K562 (cell line): Measurements from ENCODE around the gene LENEP. TPM values are rescaled to one million over a fixed set of nuclear protein-coding genes. Genes with fewer than 3 reads are reported as not detected.

ENCODE experiments used
- ATAC-seq: fragments of 200-7000 bp; cut with Tn5 transposase; 3 replicates; pipeline ENCODE4 v1.9.1; 2020; ENCODE audit warnings: moderate library complexity
- BruUV-seq: library from RNA; stranded (reverse); fragments of 400-500 nt; replicated peaks from 2 replicates; lab custom pipeline; 2021; lab: Mats Ljungman, UMichigan
- CTCF ChIA-PET: fragments of 300-600 bp; formaldehyde crosslinking; extraction: SDS; loops from one replicate; lab custom pipeline; 2021; ENCODE audit warnings: low intra/inter-chr PET ratio; lab: Yijun Ruan, JAX
- POLR2A ChIA-PET: fragments of 300-600, 350-650 bp; sonication (Branson Sonifier 250); formaldehyde crosslinking; extraction: SDS; loops from one replicate; lab custom pipeline; 2021; ENCODE audit warnings: antibody characterized with exemption, inconsistent platforms; lab: Yijun Ruan, JAX
- DNase-seq, 4 experiments: peaks; one replicate each; pipeline versions ENCODE4 v3.0.0 to v3.0.0-alpha.2; 2011 to 2018; ENCODE audit warnings: low spot score in 3 of 4, mixed read lengths in 3 of 4; ENCODE audit errors: extremely low read depth in 1 of 4
- FAIRE-seq: peaks from 2 replicates; lab custom pipeline; 2011; peaks lifted over from hg19 to GRCh38; lab: Jason Lieb, UNC
- H2AFZ ChIP-seq: 2 replicates; pipeline ENCODE4 v1.6.0; 2011; ENCODE audit warnings: low read depth, low read length, control low read depth, inconsistent platforms
- H3K27ac ChIP-seq: fragments of 200-600 bp; 3 replicates; pipeline ENCODE4 v1.8.0; 2011; ENCODE audit warnings: low read depth, mild to moderate bottlenecking, control low read depth, inconsistent platforms, low read length, moderate library complexity, mixed read lengths; ENCODE audit errors: extremely low read depth
- H3K27me3 ChIP-seq, 2 experiments: fragments of 300-600 bp in 1 of 2; 2 replicates in 1 of 2; 3 replicates in 1 of 2; pipeline versions ENCODE4 v1.6.0 to v1.8.0; 2011; ENCODE audit warnings: inconsistent platforms in 2 of 2, low read length in 2 of 2, mild to moderate bottlenecking in 1 of 2, mixed read lengths in 1 of 2, moderate library complexity in 1 of 2; ENCODE audit not compliant: control insufficient read depth in 2 of 2, insufficient read depth in 2 of 2
- H3K36me3 ChIP-seq: fragments of 300-600 bp; 3 replicates; pipeline ENCODE4 v1.8.0; 2011; ENCODE audit warnings: mild to moderate bottlenecking, low read length, inconsistent platforms; ENCODE audit not compliant: control insufficient read depth, insufficient read depth
- H3K4me1 ChIP-seq, 2 experiments: fragments of 200-600 bp in 1 of 2; replicated peaks in 1 of 2; 2 replicates in 1 of 2; 3 replicates in 1 of 2; pipeline versions ENCODE4 v1.5.1 to v1.8.0; 2011; ENCODE audit warnings: inconsistent platforms in 2 of 2, low read length in 2 of 2, mild to moderate bottlenecking in 1 of 2, mixed read lengths in 1 of 2, moderate library complexity in 1 of 2; ENCODE audit not compliant: control insufficient read depth in 2 of 2, insufficient read depth in 2 of 2
- H3K4me2 ChIP-seq: 2 replicates; pipeline ENCODE4 v1.6.1; 2011; ENCODE audit warnings: low read length, control low read depth, inconsistent platforms, mixed read lengths; ENCODE audit not compliant: insufficient read depth
- H3K4me3 ChIP-seq: fragments of 200-600 bp; sonication (generic), shearing (Covaris generic); 2 replicates; pipeline ENCODE4 v1.5.1; 2016; ENCODE audit warnings: control low read depth, inconsistent platforms
- H3K79me2 ChIP-seq: fragments of 200-600 bp; 3 replicates; pipeline ENCODE4 v1.8.0; 2011; ENCODE audit warnings: low read length, inconsistent platforms; ENCODE audit not compliant: control insufficient read depth, insufficient read depth
- H3K9ac ChIP-seq, 2 experiments: 2 replicates each; pipeline versions ENCODE4 v1.6.0 to v1.6.1; 2011; ENCODE audit warnings: low read depth in 2 of 2, low read length in 2 of 2, control low read depth in 1 of 2, inconsistent platforms in 1 of 2, mild to moderate bottlenecking in 1 of 2, mixed read lengths in 1 of 2; ENCODE audit not compliant: insufficient read depth in 1 of 2
- H3K9me1 ChIP-seq: one replicate; pipeline ENCODE4 v1.6.0; 2011; ENCODE audit warnings: inconsistent platforms, mild to moderate bottlenecking, low read length, moderate library complexity; ENCODE audit not compliant: control insufficient read depth, insufficient read depth
- H3K9me3 ChIP-seq: replicated peaks from 2 replicates; pipeline ENCODE4 v1.5.1; 2011; ENCODE audit warnings: low read depth, low read length, inconsistent platforms; ENCODE audit not compliant: control insufficient read depth, insufficient read depth
- H4K20me1 ChIP-seq: replicated peaks from 2 replicates; pipeline ENCODE4 v1.6.1; 2011; ENCODE audit warnings: low read length, inconsistent platforms, mixed read lengths; ENCODE audit not compliant: control insufficient read depth, insufficient read depth
- CBFA2T2 ChIP-seq: fragments of 450-650 bp; conservative IDR thresholded peaks from 2 replicates; pipeline ENCODE4 v1.6.1; 2017; ENCODE audit warnings: mild to moderate bottlenecking
- DPF2 ChIP-seq: fragments of 450-650 bp; IDR thresholded peaks from 2 replicates; pipeline ENCODE4 v1.6.1; 2016
- FOSL1 ChIP-seq: fragments of 200-800 bp; sonication (Bioruptor generic); conservative IDR thresholded peaks from 2 replicates; pipeline ENCODE4 v1.6.1; 2016; ENCODE audit warnings: missing genetic modification characterization, missing compliant biosample characterization
- HLTF ChIP-seq: fragments of 450-650 bp; IDR thresholded peaks from 2 replicates; pipeline ENCODE4 v1.6.1; 2016
- ZFX ChIP-seq: sonication (generic); formaldehyde crosslinking; IDR thresholded peaks from 2 replicates; pipeline ENCODE4 v1.8.0; 2022; ENCODE audit warnings: mild to moderate bottlenecking, missing genetic modification reagents, moderate library complexity
- WGBS: fragments of 100-300 bp; shearing (Covaris generic); methylation state at CpG from one replicate; pipeline ENCODE4 v1.1.6; 2016; ENCODE audit warnings: low coverage, mixed read lengths; ENCODE audit not compliant: insufficient coverage; ENCODE audit errors: missing lambda C conversion rate; 5-methylcytosine and 5-hydroxymethylcytosine counted together
- in situ Hi-C: fragments of 300-500 bp; cut with MboI; formaldehyde crosslinking; loops from 4 replicates; pipeline ENCODE4 v1.15.0; 2018; ENCODE audit warnings: inconsistent platforms, mixed read lengths
- intact Hi-C: fragments of 100-400 bp; cut with micrococcal nuclease; formaldehyde crosslinking; loops from 2 replicates; pipeline ENCODE4 v1.14.2; 2022
- polyA plus RNA-seq, 8 experiments: library from polyadenylated mRNA; depleted of rRNA in 4 of 8; stranded (reverse) in 5 of 8; unstranded in 3 of 8; fragments of >200 nt; fragmentation: Nextera tagmentation in 2 of 8; fragmentation: Illumina TruSeq in 1 of 8; extraction: Ambion mirVana in 2 of 8; extraction: Trizol in 1 of 8; gene quantifications; 2 replicates each; pipeline versions ENCODE4 v1.2.1 to v1.2.3, GENCODE V29; 2011 to 2014; ENCODE audit warnings: inconsistent platforms in 1 of 8, missing spikeins in 1 of 8
- total RNA-seq, 7 experiments: library from RNA; depleted of rRNA in 6 of 7; stranded (reverse); fragments of >200 nt in 6 of 7; fragmentation: Illumina TruSeq in 2 of 7; extraction: Trizol in 2 of 7; gene quantifications; 2 replicates each; pipeline versions ENCODE4 v1.2.1 to v1.2.3, GENCODE V29; 2011 to 2021; ENCODE audit warnings: low replicate concordance in 1 of 7
- TF ChIP-seq, protein P1 (sequence below): sonication (generic); formaldehyde crosslinking; IDR thresholded peaks from 2 replicates; pipeline ENCODE4 v1.8.0; 2022; ENCODE audit warnings: missing genetic modification reagents, mild to moderate bottlenecking, borderline replicate concordance
- TF ChIP-seq, protein P2 (sequence below): sonication (generic); formaldehyde crosslinking; IDR thresholded peaks from 2 replicates; pipeline ENCODE4 v1.8.0; 2022; ENCODE audit warnings: mild to moderate bottlenecking, low read depth, missing genetic modification reagents
- TF ChIP-seq, protein P3 (sequence below): sonication (generic); formaldehyde crosslinking; IDR thresholded peaks from 2 replicates; pipeline ENCODE4 v1.8.0; 2023; ENCODE audit warnings: missing genetic modification reagents, mild to moderate bottlenecking, borderline replicate concordance
- TF ChIP-seq, protein P4 (sequence below): sonication (generic); formaldehyde crosslinking; IDR thresholded peaks from 2 replicates; pipeline ENCODE4 v1.8.0; 2022; ENCODE audit warnings: mild to moderate bottlenecking, missing genetic modification reagents

The LENEP gene
- total and polyA plus RNA-seq, 9 of the 15 experiments (the other 6 are each of a cell fraction or from before 2014, with no cell fraction given) = 0.23 to 0.87 (median 0.67) TPM; not detected in 5

DNA sequence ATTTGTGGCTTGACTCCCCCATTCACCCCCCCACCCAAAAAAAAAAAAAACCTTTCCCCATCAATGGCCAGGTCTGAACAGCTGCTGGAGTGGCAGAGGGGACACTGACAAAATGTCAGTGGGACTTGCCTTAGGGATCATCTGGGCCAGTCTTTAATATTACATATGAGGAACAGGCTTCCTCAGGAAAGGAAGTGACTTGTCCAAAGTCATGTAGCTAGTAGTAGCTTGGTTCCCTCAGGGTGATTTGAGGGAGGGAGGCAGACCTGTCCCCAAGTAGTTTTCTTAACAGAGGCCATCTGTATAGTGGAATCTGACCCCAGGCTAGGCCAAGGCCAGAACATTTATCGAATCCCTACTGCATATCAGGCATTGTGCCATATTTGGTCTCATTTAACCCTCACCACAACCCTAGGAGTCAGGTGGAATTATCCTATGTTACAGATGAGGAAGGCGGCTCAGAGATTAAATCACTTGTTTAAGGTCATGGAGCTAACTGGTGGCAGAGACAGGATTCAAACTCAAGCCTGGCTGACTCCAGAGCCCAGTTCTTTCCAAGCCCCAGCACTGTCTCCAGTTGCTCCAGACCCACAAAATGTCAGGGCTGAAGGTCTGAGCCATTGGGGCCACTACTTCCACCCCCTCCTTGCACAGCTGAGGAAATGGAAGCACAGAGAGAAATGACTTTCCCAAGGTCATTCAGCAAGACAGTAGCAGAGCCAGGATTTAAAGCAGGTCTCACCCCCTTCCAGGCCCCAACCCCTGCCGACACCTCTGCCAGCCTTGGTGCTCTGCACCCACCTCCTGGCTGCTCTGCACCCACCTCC, 19.6 kb downstream of the LENEP start:
- Histone ChIP-seq H3K4me2 (peak overlapping the region; percentile 59), H3K4me1 (peaks cover 70 to 93% of the 10 kb centered on the region in 2 experiments), H4K20me1 (no peaks in the 10 kb centered on the region; the same call in 1 of the 2 replicates), H3K27ac (peak overlapping the region; percentile 51), H3K36me3 (peaks cover 69% of the 10 kb centered on the region; the same call in 2 of the 3 replicates), H3K79me2 (peaks cover 56% of the 10 kb centered on the region), H3K9me1 (no peaks in the 10 kb centered on the region), H3K4me3 (no peak overlapping the region), H3K9ac (peak overlapping the region; percentile 24 to 80; a peak in 2 of 4 replicates), H3K9me3 (no peaks in the 10 kb centered on the region), H3K27me3 (no peaks in the 10 kb centered on the region), H2AFZ (no peak overlapping the region)
- POLR2A ChIA-PET = interaction anchor here (0.6 to 1.9 kb wide), 12 partner anchors 8 to 1114 kb away, joined by 3 to 8 read pairs (median 4); partner anchors contain the start of genes CKS1B, FLAD1, LENEP and PBXIP1
- peak in 1 of 4 experiments; percentile 49 for DNase-seq
- 11% methylated on average over 3 of the region's 3 CpGs for WGBS
- BruUV-seq = no TSS peak
- CTCF ChIA-PET = no interaction called here
- FAIRE-seq = peak; percentile 88
- in situ Hi-C loops (no loop called here), intact Hi-C loops (no loop called here)
- no peak for ATAC-seq
- TF ChIP-seq HLTF = no peak
- TF ChIP-seq DPF2 = 0 out of 2 replicates have a peak, but pooled peaks have one; percentile 6
- TF ChIP-seq, protein P1, sequence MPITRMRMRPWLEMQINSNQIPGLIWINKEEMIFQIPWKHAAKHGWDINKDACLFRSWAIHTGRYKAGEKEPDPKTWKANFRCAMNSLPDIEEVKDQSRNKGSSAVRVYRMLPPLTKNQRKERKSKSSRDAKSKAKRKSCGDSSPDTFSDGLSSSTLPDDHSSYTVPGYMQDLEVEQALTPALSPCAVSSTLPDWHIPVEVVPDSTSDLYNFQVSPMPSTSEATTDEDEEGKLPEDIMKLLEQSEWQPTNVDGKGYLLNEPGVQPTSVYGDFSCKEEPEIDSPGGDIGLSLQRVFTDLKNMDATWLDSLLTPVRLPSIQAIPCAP (CRISPR knock-in tag) = no peak
- TF ChIP-seq, protein P2, sequence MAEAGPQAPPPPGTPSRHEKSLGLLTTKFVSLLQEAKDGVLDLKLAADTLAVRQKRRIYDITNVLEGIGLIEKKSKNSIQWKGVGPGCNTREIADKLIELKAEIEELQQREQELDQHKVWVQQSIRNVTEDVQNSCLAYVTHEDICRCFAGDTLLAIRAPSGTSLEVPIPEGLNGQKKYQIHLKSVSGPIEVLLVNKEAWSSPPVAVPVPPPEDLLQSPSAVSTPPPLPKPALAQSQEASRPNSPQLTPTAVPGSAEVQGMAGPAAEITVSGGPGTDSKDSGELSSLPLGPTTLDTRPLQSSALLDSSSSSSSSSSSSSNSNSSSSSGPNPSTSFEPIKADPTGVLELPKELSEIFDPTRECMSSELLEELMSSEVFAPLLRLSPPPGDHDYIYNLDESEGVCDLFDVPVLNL (CRISPR knock-in tag) = no peak
- no peak for TF ChIP-seq FOSL1 (tag)
- TF ChIP-seq, protein P3, sequence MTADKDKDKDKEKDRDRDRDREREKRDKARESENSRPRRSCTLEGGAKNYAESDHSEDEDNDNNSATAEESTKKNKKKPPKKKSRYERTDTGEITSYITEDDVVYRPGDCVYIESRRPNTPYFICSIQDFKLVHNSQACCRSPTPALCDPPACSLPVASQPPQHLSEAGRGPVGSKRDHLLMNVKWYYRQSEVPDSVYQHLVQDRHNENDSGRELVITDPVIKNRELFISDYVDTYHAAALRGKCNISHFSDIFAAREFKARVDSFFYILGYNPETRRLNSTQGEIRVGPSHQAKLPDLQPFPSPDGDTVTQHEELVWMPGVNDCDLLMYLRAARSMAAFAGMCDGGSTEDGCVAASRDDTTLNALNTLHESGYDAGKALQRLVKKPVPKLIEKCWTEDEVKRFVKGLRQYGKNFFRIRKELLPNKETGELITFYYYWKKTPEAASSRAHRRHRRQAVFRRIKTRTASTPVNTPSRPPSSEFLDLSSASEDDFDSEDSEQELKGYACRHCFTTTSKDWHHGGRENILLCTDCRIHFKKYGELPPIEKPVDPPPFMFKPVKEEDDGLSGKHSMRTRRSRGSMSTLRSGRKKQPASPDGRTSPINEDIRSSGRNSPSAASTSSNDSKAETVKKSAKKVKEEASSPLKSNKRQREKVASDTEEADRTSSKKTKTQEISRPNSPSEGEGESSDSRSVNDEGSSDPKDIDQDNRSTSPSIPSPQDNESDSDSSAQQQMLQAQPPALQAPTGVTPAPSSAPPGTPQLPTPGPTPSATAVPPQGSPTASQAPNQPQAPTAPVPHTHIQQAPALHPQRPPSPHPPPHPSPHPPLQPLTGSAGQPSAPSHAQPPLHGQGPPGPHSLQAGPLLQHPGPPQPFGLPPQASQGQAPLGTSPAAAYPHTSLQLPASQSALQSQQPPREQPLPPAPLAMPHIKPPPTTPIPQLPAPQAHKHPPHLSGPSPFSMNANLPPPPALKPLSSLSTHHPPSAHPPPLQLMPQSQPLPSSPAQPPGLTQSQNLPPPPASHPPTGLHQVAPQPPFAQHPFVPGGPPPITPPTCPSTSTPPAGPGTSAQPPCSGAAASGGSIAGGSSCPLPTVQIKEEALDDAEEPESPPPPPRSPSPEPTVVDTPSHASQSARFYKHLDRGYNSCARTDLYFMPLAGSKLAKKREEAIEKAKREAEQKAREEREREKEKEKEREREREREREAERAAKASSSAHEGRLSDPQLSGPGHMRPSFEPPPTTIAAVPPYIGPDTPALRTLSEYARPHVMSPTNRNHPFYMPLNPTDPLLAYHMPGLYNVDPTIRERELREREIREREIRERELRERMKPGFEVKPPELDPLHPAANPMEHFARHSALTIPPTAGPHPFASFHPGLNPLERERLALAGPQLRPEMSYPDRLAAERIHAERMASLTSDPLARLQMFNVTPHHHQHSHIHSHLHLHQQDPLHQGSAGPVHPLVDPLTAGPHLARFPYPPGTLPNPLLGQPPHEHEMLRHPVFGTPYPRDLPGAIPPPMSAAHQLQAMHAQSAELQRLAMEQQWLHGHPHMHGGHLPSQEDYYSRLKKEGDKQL (CRISPR knock-in tag) = no peak
- TF ChIP-seq, protein P4, sequence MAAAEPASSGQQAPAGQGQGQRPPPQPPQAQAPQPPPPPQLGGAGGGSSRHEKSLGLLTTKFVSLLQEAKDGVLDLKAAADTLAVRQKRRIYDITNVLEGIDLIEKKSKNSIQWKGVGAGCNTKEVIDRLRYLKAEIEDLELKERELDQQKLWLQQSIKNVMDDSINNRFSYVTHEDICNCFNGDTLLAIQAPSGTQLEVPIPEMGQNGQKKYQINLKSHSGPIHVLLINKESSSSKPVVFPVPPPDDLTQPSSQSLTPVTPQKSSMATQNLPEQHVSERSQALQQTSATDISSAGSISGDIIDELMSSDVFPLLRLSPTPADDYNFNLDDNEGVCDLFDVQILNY (CRISPR knock-in tag) = no peak
- TF ChIP-seq ZFX (CRISPR knock-in tag) = peak; percentile 13; the same call in 1 of the 2 replicates
- TF ChIP-seq CBFA2T2 = 0 out of 2 replicates have a peak, but pooled peaks have one; percentile 31
